Activated gamma-delta T cell treated with anti-CD3 and anti-CD28 coated beads, Interleukin-2, amount 50 U/mL, for 16 hours (primary cell): ENCODE results near the gene DCBLD1.

Experiments
- DNase-seq: peaks from one replicate; pipeline ENCODE4 v3.0.0-alpha.2; 2020; ENCODE audit warnings: low read depth

The DCBLD1 gene

DNA sequence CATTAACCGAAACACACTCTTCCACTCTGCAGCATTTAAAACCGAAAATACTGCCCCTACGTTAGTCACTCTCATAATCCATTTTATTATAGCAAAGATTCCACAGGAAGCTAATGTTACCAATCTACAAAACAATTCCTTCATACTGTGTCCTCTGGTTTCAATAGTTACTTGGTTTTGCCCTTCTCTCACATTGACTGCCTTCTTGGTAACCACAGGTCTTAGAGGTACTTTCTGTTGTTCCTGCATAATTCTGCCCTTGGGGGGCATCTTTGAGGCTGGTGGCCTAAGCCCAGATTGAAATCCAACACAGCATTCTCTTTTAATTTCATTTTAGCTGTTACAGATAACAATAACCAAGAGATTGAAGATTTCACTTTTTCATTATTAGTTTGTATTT, 9.8 kb upstream of the DCBLD1 start:
- DNase-seq, result no peak

- DNase-seq, result no peak
Observed at GRCh38 chr6:117473401-117473800, 9.1 kb upstream of the DCBLD1 start.

DNA sequence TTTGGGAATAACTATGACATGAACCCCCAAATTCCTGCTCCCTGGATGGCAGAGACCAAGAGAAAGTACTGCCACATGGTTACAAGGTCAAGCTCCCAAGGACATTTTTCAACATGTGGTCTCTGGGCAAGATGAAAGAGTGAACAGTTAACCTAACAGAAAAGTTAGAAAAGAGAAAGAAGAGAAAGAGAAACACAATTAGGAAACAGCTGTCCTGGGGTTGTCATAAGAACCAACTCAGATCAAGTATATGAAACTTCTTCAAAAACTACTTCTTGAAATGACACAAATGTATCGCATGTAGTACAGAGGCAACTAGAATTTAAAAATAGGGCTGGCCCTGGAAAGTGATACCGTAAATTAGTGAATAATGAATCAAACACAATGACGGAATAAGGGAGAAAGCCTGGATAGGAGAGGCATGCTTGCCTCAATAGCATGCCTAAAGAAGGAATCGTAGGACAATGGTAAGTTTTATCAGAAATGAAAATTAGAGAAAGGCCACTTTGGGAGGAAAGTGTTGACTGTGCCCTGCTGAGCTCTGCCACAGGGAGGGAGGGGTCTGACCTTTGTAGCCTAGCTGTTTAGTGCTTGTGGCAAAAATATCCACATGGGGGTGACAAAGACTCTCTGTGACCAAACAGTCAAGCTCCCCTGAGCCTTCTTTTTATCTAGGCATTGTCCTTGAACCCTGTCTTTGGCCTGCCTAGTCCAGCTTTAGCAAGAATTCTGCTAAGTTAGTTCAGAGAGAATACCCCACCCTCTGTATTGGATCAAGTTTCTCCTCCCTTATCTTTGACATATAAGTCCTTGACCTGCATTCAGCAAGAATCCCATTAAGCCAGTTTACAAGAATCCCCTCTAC, 4.3 kb upstream of the DCBLD1 start:
- DNase-seq, result no peak

GRCh38 chr6:117478853-117479231, 3.6 kb upstream of the DCBLD1 start:
- no peak for DNase-seq

GRCh38 chr6:117480651-117481050, 1.8 kb upstream of the DCBLD1 start:
- no peak for DNase-seq

DNA sequence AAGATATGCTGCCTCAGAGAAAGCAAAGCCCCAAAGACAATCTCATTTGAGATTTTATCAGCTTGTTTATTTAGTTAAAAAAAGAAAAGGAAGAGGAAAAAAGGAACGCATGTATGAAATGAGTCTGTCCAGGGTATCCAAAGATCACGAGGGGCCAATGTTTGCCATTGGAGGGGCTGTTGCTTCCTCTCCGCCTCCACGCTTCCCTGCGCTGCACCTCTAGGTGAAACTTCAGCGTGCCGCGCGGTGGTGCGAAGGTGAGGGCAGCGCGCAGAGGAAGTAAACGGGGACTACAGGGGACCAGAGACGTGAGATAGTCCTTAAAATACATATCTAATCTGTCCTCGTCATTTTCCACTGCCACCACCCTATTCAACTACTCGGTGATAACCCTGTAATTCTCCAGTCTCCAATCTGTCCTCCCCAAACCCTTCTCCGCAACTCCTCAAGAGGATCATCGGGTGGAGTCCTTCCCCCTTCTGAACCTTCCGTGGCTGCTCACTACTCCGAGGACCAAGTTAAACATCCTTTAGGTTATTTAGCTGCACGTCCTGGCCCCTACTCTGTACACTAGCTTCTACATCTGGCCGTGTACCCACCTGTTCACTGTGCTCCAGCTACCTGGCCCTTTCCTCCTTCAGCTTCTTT, 1.1 kb upstream of the DCBLD1 start:
- DNase-seq, result no peak

GRCh38 chr6:117481926-117482239, 591 bp upstream of the DCBLD1 start:
- no peak for DNase-seq

GRCh38 chr6:117483004-117483644, 650 bp downstream of the DCBLD1 start:
- DNase-seq, result no peak

DNA sequence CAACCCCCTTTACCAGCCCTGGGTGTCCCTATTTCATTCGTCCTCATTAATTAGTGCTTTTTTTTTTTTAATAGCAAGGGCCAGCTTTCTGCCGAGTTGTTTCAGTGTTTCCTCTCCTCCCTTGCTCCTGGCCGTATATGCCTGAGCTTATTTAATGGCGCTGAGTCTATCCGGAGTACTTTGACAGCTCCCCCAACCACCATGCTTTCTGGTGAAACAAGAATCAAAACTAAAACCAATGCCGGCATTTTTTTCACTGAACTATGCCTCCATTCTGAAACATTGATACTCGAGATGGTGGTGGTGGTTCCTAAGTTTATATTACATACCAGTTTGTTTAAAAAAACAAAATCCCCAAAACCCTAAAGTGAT, 1.2 kb downstream of the DCBLD1 start:
- no peak for DNase-seq

DNA sequence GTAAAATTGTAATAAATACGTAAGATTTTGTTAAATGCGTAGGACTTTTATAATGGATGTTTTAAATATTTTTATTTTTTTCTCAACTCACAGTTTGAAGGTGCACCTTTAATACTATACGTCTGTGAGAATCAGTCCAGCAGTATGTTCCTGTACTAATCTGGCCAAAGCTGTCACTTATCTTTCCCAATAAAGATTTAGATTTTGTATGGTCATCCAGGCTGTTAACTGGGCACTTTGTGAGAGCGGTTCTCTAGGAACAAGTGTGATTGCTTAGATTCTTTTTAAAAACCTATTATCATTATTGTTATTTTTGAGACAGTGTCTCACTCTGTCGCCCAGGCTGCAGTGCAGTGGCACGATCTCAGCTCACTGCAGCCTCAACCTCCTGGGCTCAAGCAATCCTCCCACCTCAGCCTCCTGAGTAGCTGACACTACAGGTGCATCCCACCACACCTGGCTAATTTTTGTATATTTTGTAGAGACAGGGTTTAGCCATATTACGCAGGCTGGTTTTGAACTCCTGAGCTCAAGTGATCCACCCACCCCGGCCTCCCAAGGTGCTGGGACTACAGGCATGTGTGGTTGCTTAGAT, 1.7 kb downstream of the DCBLD1 start:
- no peak for DNase-seq

GRCh38 chr6:117485433-117485832, 3.0 kb downstream of the DCBLD1 start:
- no peak for DNase-seq

- DNase-seq, result no peak
Observed at GRCh38 chr6:117487821-117488220, 5.3 kb downstream of the DCBLD1 start.

DNA sequence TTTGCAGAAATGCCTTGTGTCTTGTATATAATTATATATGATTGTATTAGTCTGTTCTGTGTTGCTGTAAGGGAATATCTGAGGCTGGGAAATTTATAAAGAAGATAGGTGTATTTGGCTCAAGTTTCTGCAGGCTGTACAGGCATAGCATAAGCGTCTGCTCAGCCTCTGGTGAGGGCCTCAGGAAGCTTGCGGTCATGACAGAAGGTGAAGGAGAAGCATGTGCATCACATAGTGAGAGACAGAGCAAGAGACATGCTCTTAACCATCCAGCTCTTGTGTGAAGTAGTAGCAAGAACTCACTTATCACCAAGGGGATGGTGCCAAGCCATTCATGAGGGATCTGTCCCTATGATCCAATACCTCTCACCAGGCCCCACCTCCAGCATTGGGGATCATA, 6.5 kb downstream of the DCBLD1 start:
- DNase-seq, result no peak

DNA sequence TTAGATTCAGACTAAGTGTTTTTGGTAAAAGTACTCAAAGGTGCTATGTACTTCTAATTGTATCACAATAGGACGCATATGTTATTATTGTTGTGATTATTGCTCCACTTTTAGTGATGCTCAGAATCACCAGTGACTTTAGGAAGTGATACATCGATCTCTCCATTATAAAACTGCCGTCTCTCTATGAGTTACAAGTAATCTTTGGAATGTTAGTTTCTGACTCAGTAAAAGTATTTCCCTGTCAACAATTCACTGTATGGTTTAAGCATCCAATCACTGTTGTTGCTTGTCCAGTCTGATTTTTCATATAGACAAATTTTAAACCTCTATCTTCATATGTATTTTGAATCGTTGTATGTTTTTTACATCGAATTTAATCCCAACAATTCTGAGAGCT, 9.4 kb downstream of the DCBLD1 start:
- DNase-seq, result no peak

DNA sequence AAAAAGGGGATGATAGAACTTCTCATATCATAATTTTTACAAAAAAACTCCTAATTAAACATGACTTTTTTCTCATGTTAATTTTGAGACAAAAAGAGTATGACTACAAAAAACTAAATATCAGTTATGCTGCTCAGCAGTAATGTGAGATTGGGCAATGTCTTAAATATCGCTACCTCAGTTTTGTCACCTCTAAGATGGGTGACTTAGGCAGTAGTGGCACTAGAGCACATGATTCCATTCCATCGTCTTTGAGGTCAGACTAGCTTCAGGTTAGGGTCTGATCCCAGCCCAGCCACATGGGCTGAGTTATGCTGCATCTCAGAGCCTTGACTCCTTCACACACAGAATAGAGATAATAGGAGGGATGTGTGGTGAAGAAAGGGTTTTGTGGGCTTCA, 11.0 kb downstream of the DCBLD1 start:
- no peak for DNase-seq

DNA sequence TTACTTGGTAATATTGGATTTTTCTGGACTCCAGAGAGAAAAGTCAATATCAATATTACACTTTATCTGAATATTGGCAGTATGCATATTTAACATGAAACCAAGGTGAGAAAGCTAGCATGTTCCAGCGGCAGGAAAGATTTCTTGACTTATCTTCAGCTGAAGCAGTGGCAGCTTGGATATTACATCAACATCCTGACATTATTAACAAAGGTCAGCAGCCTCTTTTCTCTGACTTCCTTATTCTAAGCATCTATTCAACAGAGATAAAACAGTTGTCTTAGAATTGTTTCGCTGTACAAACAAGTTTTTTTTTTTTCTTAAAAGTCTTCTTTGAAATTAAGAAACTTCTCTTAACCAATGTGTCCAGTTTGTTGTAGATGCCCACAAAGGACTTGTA, 11.8 kb downstream of the DCBLD1 start:
- DNase-seq, result no peak

GRCh38 chr6:117494694-117495318, 12.3 kb downstream of the DCBLD1 start:
- no peak for DNase-seq

DNA sequence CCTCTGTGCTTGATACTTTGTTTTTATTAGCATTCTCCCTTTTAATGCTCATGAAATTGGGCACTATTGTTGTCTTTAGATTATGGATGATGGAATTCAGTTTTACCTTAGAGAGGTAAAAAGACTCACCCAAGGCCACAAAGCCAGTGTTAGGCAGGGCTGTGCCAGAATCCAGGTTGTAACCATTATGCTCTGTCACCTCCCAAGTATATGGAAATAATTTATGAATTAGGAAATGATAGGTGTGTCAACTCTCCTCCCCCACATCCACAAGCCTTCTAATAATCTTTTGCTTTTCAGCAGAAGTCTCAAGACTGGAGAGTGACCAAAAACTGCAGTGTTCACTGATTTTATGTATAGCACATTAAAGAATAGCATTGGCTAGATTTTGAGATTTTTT, 13.0 kb downstream of the DCBLD1 start:
- DNase-seq, result no peak

DNA sequence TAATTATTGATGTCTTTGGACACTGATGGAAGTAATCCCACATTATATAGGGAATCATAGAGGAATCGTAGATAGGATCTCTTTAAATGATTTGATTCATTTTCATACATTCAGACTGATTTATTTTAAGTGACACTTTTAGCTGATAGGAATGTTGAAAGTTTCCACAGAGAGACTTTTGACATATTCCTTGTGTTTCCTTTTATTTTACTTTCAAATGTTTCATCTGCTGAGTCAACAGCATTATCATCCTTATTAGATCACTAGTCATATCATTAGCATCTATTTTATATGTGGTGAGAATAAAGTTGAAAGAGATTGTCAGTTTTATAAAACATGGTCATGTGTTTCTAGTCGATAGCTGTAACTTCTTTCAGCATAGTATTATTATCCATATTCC, 13.4 kb downstream of the DCBLD1 start:
- DNase-seq, result no peak

GRCh38 chr6:117496383-117496990, 14.0 kb downstream of the DCBLD1 start:
- DNase-seq, result no peak

GRCh38 chr6:117497237-117497636, 14.8 kb downstream of the DCBLD1 start:
- DNase-seq, result no peak

DNA sequence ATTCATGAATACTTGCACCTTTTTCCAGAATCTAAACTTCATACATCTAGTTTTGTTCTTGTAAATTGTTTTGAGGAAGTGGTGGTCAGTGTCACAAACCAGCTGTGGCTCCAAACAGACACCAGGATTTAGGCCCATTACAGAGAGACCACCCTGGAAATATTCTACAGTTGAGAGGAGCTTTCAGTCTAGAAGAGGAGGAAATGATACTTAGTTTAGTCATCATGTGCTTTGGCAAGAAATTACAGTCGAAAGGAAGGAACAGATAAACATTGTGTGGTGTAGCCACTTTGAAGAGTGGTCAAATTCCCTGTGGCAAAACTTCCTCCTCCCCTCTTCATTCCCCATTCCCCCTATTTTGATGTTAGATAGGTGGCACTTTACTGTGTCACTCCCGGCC, 15.7 kb downstream of the DCBLD1 start:
- no peak for DNase-seq
